Inflammatory macrophage treated with lipopolysaccharide for 1 hour (primary cell): Measurements from ENCODE around the gene MEIS3.

Experiments
- DNase-seq, 2 donors: peaks; one replicate each; pipeline ENCODE4 v3.0.0-alpha.2; 2020 to 2022

The MEIS3 gene

DNA sequence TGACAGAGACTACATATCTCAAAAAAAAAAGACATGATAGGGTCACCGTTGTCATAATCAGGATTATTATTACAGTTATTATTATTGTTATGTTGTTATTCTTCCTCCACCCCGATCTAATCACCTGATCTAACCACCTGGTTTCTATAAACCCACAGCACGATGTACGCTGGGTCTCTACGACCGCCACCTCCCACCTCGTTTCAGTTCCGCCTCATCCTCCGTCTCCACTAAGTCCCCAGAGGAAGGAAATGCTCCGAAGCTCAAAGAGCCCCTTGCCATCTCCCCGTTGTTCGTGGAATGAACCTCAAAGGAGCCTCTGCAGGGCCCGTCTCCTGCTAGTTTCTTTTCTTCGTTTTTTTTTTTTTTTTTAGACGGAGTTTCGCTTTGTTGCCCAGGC, 15.9 kb upstream of the MEIS3 start:
- DNase-seq, result no peak

- DNase-seq, result no peak
Observed at GRCh38 chr19:47434088-47434487, 14.8 kb upstream of the MEIS3 start.

DNA sequence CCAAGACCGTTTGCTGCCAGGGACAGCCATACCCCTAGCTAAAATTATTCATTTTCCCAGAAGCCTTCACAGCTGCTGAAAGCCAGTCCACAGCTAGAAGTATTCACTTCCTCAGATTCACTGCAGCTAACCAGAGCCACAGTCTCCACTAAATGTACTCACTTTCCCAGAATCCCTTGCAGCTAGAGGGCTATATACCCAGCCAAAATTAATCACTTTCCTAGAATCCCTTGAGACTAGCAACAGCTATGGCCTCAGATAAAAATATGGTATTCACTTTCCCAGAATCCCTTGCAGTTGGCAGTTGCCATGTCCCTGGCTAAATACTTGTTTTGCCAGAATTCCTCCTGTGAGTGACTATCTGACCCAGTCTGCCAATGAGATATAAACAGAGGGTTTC, 13.8 kb upstream of the MEIS3 start:
- DNase-seq, result no peak

- no peak for DNase-seq
Observed at GRCh38 chr19:47432499-47432898, 13.2 kb upstream of the MEIS3 start.

DNA sequence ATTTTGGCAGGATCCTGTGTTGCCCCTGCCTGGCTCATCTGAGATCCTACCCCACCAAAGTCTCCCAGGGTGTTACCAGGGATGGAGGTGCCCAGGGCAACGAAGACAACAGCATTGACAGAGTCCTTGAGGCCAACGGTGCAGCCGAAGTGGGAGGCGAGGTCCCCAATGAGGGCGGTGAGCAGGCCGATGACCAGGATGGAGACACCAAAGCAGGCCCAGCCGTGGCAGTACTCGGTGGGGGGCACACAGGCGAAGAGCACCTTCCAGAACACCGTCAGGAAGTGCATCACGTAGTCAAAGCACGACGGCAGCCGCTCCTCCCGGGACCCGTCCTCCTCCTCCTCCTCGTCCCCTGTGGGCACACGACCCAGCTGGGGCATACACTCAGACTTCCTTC, 12.8 kb upstream of the MEIS3 start:
- DNase-seq, result no peak

DNA sequence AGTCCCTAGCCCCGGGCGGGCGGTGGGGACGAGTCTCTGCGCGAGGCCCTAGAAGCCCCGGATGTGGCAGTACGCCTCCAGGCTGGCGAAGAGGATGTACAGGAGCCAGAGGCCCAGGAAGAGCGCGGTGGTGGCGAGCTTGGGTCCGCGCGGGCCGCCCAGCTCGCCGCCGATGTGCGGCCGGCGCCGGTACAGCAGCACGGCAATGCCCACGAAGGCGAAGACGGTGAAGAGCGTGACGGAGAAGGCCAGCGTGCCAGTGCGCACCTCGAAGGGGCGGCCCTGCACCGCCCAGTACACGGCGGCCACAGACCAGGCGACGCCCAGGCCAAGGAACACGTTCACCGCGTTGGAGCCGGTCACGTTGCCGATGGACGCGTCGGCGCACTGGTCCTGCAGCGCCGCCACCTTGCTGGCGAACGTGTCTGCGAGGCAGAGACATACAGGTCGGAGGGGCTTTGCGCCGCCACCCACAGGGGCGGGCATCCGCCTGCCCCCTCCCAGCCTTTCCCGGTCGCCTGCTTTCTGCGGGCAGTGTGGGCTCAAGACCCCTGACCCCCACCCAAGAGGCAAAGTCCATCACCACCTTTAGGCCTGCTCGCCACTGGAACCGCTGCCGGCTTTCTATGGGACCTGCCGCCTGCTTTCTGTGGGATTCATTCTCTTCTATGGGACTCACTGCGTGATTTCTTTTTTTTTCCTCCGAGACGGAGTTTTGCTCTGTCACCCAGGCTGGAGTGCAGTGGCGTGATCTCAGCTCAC, 10.9 kb upstream of the MEIS3 start:
- peak; percentile 39 to 44 for DNase-seq

DNA sequence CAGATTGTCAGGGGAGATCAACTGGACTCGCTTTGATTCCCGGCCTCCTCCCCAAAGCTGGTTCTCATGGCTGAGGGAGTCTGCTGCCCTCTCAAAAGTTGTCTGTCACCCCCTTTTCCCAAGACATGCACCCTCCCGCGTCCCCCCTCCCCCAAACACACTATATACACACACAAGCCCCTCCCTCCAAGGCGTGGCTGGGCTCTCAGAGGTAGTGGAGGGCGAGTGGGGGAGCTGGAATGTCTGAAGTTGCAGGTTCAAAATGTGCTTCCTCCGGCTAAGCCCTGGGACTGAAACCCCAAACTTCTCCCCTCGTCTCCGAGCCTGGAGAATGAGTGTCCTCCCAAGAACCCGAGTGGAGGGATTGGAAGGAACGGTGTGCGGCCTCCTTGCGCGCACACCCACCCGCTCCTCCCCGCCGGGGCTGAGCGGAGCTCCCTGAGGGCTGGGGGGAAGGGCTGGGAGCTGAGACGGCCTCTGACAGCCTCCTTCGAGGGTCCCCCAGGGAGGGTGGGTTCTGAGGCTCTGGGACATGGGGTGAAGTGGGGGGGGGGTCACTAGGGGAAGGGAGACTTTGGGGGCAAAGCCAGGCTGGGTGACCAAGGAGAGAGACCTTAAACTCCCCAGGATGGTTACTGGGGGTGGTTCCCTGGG, 9.9 kb upstream of the MEIS3 start:
- DNase-seq, result no peak

- peak; percentile 80 to 83 for DNase-seq
Observed at GRCh38 chr19:47428177-47428894, 9.0 kb upstream of the MEIS3 start.

DNA sequence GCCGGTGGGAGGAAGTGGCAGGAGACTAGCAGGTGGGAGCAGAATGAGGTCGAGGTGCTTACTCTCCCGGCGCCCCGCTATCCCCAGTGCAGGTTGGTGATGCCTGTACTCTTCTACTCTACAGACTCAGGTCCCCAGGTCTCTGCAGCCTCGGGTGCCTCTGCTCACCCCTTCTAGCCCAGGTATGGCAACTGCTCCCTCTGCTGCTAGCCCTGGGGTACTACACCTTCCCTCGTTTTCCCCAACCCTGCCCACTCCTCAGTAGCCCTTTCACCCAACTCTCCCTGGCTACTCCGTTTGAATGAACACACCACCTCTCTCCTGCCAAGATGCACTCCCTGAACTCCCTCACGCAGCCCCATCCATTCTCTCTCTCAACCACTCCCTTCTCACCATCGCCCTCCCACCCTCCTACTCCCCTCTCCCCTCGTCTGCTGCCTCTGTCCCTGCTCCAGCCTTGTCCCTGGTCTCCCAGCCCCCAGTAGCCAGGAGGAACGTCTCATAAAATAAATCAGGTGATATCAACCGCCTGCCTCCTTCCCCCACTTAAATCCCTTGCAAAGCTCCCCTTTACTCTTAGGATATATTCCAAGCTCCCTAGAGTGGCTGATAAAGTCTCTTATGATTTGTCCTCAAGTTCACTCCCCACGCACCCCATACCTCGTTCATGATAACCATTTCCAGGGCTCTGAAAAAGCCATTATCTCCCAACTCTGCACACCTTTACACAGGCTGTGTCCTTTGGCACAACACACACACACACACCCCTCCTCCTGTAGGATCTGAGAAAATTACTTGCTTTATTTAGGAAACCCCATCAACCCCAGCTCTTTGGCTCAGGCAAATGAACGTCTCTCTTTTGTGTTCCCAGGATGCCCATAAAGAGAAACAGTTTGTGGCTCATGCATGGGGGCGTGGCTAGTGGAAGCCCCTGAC, 8.2 kb upstream of the MEIS3 start:
- peak in 1 of 2 donors; percentile 76 for DNase-seq

GRCh38 chr19:47423203-47423882, 4.0 kb upstream of the MEIS3 start:
- no peak for DNase-seq

DNA sequence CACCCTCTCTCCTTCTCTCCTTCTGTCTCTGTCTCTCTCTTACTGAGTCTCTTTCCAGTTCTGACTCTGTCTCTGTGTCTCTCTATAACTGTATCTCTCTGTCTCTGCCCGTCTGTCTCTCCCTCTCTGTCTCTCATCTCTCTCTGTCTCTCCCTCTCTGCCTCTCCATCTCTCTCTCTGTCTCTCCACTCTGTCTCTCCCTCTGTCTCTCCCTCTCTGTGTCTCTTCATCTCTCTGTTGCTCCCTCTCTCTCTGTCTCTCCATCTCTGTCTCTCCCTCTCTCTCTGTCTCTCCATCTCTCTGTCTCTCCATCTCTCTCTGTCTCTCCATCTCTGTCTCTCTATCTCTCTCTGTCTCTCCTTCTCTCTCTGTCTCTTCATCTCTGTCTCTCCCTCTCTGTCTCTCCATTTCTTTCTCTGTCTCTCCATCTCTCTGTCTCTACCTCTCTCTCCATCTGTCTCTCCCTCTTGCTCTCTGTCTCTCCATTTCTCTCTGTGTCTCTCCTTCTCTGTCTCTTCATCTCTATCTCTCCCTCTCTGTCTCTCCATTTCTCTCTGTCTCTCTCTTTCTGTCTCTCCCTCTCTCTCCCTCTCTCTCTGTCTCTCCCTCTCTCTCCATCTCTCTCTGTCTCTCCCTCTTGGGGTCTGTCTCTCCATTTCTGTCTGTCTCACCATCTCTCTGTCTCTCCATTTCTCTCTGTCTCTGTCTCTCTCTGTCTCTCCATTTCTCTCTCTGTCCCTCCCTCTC, 3.3 kb upstream of the MEIS3 start:
- no peak for DNase-seq

DNA sequence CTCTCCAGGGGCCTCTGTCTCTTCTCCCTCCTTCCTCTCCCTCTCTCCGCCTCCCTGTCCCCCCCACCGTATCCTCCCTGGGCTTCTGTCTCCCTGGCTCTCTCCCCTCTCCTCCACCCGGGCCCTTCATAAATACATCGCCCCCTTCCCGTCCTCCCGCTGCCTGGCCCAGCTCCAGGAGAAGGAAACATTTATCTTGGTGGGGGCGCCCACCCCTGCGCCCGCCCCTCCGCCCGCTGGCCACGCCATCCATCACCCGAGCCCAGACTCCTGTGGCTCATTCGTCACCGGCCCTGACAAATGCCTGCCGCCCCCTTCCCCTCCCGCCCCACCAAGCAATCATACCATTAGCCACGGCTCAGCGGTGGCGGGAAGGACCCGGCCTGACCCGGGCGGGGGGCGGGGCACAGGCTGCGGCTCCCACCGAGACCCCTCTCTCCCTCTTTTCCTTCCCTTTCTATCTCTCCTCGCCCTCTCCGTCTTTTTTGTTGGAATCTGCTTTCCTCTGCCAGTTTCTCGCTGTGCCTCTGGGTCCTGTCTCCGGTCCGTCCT, 2.6 kb upstream of the MEIS3 start:
- no peak for DNase-seq

DNA sequence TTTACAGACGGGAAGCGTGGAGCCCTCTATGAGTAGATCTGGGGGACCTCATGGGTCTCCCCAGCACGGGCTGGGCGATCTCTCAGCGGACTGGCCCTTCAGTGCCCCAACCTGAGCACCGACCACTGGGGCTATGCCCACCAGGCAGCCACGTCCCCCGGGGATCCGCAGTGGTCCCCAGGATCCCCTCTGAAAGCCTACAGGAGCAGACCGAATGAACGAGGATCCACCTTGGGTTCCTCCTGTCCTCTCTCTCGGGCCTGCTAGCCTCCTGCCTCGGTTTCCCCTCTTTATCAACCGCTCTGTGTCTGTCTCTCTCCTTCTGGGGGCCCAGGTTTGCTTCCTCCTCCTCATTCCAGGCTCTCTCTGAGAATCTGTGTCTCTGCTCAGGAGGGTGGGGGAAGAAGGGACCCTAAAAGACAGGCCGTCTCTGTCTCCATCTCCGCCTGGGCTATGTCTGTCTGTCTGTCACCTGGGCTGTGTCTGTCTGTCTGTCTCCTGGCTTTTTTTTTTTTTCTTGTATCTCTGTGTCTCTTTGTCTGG, 2.0 kb upstream of the MEIS3 start:
- DNase-seq, result no peak

DNA sequence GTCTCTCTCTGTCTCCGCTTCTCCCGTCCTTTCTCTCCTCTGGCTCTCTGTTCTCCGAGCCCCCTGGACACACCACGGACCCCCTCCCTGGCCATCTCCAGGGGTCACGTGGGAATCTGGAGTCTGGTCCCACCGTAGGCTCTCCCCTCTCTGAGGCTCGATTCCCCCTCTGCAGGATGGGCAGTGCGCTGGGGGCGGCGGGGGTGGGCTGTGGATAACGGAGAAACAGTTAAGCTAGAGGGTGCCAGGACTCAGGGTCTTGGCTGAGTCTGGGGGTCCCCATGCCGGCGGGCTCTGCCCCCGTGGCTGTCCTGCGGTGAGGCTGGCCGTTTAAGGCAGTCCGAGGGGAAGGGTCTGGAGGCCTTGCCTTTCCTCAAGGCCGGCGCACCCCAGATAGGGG, 462 bp upstream of the MEIS3 start:
- no peak for DNase-seq

- DNase-seq, result no peak
Observed at GRCh38 chr19:47418692-47419029, 666 bp downstream of the MEIS3 start.

DNA sequence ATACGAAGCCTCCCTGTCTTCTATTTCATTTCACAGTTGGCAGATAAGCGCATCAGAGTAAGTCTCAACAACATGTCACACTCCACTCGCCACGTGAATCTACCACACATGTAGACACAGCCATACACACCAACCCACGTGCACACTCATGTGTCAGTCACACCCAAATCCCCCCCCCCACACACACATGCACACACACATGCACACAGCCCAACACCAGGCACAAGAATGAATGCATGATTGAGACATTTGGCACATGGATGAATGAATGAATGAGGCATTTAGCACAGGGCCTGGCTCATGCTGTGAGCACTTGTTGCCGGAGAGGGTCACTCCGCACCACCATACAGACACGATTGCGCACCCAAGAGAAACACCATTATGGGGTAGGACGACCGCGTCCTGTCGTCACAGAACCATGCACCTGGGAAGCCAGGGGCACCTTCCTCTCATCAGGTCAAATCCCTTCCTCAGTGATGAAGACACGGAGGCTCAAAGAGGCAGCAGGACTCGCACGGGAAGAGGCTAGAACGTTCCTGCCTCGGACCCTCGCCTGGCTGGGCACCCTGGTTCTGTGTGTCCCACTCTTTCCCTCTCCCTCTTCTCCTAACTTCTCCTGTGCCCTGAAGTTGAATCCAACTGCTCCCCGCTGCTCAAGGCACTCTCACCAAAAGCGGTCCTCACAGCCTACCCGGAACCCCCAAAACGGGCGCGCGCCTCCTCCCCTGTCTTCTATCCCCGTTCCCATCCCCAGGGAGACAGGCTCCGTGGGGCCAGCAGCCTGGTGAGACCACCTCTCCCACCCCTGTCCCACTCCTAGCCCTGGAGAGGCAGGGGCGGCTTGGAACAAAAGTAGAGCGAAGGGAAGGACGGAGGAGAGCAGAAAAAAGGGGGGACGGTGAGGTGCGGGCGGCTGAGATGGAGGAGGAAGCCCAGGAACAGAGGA, 1.3 kb downstream of the MEIS3 start:
- no peak for DNase-seq

GRCh38 chr19:47417107-47417745, 2.1 kb downstream of the MEIS3 start:
- no peak for DNase-seq

DNA sequence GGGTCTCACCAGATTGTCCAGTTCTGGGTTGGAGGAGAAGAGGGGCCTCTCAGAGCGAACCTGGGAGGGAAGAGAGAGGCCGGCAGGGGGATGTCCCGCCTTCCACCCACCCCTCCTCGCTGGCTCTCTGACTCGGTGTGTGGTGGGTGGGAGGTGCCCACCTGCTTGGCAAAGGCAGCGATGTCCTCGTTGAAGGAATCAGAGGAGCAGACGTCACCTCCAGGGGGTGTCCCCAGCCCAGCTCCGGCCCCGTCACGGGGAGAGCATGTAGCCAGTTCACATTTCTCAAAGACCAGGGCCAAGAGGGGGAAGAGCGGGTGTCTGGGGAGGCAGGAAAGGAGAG, 2.7 kb downstream of the MEIS3 start:
- no peak for DNase-seq

DNA sequence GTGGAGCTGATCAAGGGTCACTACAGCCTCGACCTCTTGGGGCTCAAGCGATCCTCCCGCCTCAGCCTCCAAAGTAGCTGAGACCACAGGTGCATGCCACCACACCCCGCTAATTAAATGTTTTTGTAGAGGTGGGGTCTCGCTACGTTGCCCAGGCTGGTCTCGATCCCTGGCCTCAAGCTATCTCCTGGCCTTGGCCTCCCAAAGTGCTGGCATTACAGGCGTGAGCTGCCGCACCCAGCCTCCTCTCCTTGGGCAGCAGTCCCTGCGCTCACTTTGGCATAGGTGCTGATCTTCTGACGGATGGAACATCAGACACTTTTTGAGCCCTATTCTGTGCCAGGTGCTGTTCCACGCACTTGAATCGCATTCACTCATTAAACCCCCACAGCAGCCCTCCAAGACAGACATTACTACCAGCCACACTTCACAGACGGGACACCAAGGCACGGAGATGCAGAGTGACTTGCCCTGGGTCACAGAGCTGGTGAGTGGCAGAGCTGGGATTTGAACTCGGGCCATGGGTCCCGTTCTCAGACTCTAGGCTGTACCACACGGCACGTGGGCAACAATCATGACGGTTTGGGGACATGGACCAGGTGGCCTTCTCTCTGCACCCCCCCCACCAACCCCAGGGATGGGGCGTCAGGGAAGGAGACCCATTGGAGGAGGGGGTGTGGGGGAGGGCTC, 3.2 kb downstream of the MEIS3 start:
- DNase-seq, result no peak
